ENCODE results near the gene SKOR1. TPM values are rescaled to one million over a fixed set of nuclear protein-coding genes. Genes with fewer than 3 reads are reported as not detected.

Gene SKOR1
- total RNA-seq, 1 experiment from 2014 or later = 0.13 TPM

- intact Hi-C loops (cut with micrococcal nuclease; ENCODE audit: unreplicated experiment) = no loop called here
- H3K27ac ChIP-seq = no peak overlapping the region
- H3K9me2 ChIP-seq (ENCODE audit: insufficient read depth) = no peaks in the 10 kb centered on the region
- no peaks in the 10 kb centered on the region for H3K27me3 ChIP-seq (ENCODE audit: insufficient read depth, low read depth)
- H3K4me1 ChIP-seq (replicated peaks; ENCODE audit: insufficient read depth) = peaks cover 6% of the 10 kb centered on the region; the same call in 1 of the 2 replicates
- CTCF ChIA-PET = interaction anchor here (0.7 kb wide), 1 partner anchor 21 kb away, joined by 3 read pairs; no protein-coding TSS in a partner anchor
- POLR2A ChIA-PET (ENCODE audit: unreplicated experiment) = interaction anchor here (0.6 kb wide), 2 partner anchors 310 to 362 kb away, joined by 5 to 6 read pairs; no protein-coding TSS in a partner anchor
- H3K36me3 ChIP-seq (ENCODE audit: low read depth) = no peaks in the 10 kb centered on the region
- no peaks in the 10 kb centered on the region for H4K20me1 ChIP-seq (ENCODE audit: insufficient read depth)
- no peaks in the 10 kb centered on the region for H3K9me3 ChIP-seq (ENCODE audit: insufficient read depth, low read depth)
- H3K4me2 ChIP-seq = no peak overlapping the region
- H3F3A ChIP-seq (ENCODE audit: insufficient read depth, low read depth) = peaks cover 8% of the 10 kb centered on the region; the same call in 1 of the 2 replicates
- H3K4me3 ChIP-seq = no peak overlapping the region
- no peak for TF ChIP-seq EZH2 (IDR thresholded peaks at IDR 0.05; ENCODE audit: low read depth)
- no peak for TF ChIP-seq CTCF (conservative IDR thresholded peaks at IDR 0.05)
- H2AFZ ChIP-seq = no peak overlapping the region
- no TSS peak for BruUV-seq (replicated peaks)
- no peaks in the 10 kb centered on the region for H3K79me2 ChIP-seq (ENCODE audit: low read depth)
- no peak for DNase-seq
These were observed 58.0 kb downstream of the SKOR1 start for GRCh38 chr15:67883234-67883773.

GRCh38 chr15:67884009-67884408 is 58.7 kb downstream of the SKOR1 start:
- TF ChIP-seq CTCF (conservative IDR thresholded peaks at IDR 0.05) = no peak
- no peak for TF ChIP-seq EZH2 (IDR thresholded peaks at IDR 0.05; ENCODE audit: low read depth)
- peaks cover 6% of the 10 kb centered on the region; the same call in 1 of the 2 replicates for H3K4me1 ChIP-seq (replicated peaks; ENCODE audit: insufficient read depth)
- H3K4me3 ChIP-seq = peak overlapping the region; percentile 63; the same call in 1 of the 2 replicates
- no peaks in the 10 kb centered on the region for H3K9me3 ChIP-seq (ENCODE audit: insufficient read depth, low read depth)
- H3F3A ChIP-seq (ENCODE audit: insufficient read depth, low read depth) = peaks cover 8% of the 10 kb centered on the region; the same call in 1 of the 2 replicates
- H3K36me3 ChIP-seq (ENCODE audit: low read depth) = no peaks in the 10 kb centered on the region
- H3K79me2 ChIP-seq (ENCODE audit: low read depth) = no peaks in the 10 kb centered on the region
- no peaks in the 10 kb centered on the region for H4K20me1 ChIP-seq (ENCODE audit: insufficient read depth)
- BruUV-seq (replicated peaks) = no TSS peak
- H3K27me3 ChIP-seq (ENCODE audit: insufficient read depth, low read depth) = no peaks in the 10 kb centered on the region
- ChIA-PET POLR2A (ENCODE audit: unreplicated experiment) (interaction anchor here (0.6 kb wide), 1 partner anchor 309 kb away, joined by 5 read pairs; no protein-coding TSS in a partner anchor), CTCF (no interaction called here)
- H3K4me2 ChIP-seq = peak overlapping the region; percentile 88
- no peak for DNase-seq
- no peaks in the 10 kb centered on the region for H3K9me2 ChIP-seq (ENCODE audit: insufficient read depth)
- no peak overlapping the region for H3K27ac ChIP-seq
- 0 out of 2 replicates have a peak overlapping the region, but pooled peaks have one; percentile 89 for H2AFZ ChIP-seq
- intact Hi-C loops (cut with micrococcal nuclease; ENCODE audit: unreplicated experiment) = no loop called here

Other genes with a start within 250 kb of the SKOR1 start
- not detected in 2 replicates for gene RNU6-1, start 14.5 kb downstream of the SKOR1 start, total RNA-seq (2021)
- gene PIAS1, start 228.8 kb downstream of the SKOR1 start, total RNA-seq (2021) = 42.2 and 42.5 TPM in 2 replicates

Measured in PC-9 (cell line).